Stimulated activated CD8-positive, alpha-beta memory T cell treated with anti-CD3 and anti-CD28 coated beads, Interleukin-7, amount 100 ng/mL, for 1 hour (primary cell): ENCODE measurements around the gene KCNIP3.

Experiments
- DNase-seq, 2 donors: peaks; one replicate each; pipeline ENCODE4 v3.0.0-alpha.2; 2020; ENCODE audit warnings: low read depth in 2 of 2

KCNIP3 gene

DNA sequence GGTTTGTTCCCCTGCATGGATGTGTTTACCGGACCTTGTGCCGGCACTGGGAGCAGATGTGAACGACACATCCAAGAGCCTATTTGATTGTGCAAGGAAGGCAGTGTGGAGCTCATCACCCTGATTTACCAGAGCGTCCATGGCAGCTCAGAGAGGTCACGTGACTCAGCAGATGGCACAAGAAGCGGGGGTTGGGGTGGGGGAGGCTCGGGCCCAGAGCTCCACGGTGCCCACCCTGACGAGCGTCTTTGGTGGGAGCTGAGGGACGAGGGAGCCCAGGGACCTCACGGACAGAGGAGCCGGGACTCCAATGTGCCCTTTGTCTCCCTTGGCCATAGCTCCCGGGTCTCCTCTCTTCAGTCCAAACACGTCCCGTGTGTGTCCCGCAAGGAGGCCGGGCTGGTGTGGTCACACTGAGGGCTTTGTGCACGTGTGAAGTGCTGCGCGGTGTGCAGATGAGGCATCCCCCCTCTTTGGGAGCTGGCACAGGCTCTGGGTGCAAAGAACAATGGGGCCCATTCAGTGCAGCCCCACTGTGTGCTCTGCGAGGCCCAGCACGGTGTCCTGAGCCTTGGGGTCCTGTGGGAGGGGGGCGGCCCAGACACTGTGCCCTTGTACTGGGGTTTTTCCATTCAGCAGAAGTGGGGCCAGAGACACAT is 15.5 kb downstream of the KCNIP3 start:
- DNase-seq, result no peak

DNA sequence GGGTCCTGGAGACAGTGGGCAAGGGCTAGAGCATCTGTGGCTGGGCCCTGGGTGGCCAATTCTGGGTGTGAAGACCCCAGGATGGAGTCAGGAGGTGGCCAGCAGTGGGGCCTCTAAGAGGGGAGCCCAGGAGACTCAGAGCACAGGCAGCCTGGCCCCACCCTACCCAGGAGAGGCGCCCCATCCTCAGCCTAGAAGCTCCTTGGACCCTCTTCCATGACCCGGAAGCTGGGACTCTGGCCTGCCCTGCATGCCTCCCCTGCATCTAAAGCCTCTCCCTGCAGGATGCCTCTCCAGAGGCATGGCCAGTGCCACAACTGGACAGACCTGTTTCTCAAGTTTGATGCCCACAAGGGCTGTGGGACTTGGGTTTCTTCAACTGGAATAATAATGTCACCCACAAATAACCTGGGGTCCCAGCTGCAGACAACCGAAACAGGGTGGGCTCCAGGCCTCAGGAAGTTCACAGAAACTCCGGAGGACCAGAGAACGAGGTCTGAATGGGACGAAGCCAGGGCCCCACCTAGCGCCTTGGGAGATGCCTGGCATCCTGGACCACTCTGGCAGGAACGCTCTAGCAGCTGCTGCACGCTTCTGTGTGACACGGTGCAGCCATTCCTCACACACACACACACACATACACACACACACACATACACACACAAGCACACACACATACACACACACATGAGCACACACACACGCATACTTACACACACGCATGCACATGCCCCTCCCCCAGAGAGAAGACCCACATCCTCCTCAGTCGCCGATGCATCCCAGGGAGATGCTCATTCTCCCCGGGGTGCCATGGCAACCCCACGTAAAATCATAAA is 16.4 kb downstream of the KCNIP3 start:
- no peak for DNase-seq

DNA sequence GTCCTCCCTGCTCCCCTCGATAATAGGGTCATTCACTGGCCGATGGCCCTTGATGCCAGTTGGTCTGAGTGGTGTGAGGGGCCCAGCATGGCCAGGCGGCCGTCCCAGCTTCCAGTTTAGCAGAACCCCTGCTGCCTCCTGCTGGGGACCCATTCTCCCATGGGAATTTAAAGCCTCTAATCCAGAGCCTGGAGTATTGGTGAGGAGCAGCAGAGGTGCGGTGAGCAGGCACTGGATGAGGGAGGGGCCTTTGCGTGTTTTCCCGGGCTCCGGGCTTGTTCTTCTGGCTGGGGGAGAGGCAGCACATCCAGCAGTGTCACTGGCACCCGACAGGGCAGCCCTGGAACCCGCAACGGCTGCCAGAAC is 17.4 kb downstream of the KCNIP3 start:
- no peak for DNase-seq

DNA sequence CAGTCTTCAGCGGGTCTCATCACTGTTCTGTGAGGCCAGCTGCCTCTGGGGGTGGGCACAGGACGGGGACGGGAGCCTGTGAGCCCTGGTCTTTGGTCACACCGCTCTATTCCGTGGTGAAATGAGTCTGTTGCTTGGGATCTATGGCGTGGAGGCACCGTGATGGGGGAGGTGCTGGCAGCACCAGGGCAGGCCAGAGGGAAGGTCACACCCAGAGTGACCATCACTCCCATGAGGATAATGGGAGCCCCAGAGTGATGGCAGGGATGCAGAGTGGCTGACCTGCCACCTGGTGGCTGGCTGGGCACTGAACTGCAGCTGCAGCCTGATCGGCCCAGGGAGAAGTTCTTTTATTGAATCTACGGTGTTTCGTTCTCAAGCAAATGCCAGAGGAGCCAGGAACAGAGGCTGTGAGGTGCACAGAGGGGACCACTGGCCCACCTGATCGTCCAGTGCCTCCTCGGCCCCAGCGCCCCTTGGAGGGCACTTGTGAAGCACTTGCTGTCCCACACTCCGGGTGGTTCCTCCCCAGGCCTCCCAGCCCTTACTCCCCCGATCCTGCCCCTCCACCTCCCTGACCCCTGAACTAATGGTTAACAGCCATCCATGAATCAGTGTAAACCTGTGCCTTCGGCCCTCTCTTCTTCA is 17.9 kb downstream of the KCNIP3 start:
- DNase-seq, result no peak

DNA sequence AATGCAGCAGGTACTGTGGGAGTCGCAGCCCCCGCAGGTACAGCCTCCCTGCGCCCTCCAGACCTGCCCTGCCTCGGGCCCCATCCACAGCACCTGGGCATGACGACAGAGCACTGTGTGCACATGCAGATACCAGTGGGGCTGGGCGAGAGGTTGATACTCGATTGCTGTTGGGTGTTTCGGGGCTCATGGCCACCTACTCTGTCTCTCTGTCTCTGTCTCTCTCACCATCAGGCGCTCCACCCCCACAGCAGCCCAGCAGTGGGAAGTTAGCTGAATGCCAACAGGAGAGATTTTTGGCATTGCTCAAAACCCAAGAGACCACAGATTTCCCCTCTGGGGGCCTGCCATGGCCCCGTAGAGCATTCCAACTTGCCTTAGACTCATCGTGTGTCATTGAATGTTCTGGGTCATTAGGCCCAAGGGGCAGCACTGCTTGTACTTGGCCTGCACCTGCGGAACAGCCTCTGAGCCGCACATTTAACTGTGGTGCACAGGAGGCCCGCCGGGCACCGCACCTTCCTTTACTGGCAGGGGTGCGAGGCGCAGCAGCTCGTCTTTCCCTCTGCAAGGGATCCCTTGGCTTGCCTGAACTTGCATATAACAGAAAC is 18.8 kb downstream of the KCNIP3 start:
- DNase-seq, result no peak

DNA sequence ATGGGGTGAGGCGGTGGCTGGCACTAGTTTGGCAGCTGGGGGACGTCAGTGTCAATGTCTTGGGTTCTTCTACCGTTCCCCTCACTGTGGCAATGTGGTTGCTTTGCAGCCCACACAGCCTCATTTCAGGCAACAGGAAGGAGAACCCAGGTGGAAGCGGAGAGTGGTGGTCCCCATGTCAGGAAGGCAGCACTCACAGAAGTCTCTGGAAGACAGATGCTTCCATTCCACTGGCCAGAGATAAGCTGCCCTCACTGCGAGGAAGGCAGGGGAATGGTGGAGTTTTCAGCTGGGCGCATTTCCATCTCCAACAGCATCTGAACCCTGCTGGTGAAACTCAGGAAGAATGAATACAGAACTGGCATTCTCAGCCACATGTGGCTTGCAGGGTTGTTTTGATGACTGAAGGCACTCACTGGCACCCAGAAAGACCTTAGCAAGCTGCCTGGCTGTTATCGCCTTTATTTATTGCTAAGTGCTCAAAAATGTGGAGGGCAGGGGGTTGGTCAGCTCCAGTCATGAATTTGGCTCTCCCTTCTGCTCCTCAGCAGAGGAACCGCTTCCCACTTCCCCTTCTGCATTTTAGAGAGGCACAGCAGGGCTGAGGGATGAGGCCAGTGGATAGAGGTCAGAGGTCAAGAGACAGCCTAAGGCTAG is 19.4 kb downstream of the KCNIP3 start:
- no peak for DNase-seq

DNA sequence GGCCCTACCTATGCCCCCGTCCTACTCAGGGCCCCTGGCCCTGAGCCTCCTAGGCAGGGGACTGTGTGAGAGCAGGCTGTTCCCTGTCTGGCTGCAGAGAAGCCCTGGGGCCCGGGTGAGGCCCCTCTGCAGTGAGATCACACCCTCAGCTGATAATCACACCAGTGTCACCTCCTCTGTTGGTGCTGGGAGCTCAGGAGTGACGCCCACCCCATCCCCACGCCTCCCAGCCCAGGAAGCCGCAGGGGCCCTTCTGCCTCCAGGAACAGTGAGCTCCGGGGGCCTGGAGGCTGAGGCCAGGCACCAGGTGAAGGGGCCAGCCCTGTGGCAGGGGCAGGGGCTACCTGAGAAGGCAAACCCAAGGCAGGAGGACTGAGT is 20.0 kb downstream of the KCNIP3 start:
- no peak for DNase-seq

DNA sequence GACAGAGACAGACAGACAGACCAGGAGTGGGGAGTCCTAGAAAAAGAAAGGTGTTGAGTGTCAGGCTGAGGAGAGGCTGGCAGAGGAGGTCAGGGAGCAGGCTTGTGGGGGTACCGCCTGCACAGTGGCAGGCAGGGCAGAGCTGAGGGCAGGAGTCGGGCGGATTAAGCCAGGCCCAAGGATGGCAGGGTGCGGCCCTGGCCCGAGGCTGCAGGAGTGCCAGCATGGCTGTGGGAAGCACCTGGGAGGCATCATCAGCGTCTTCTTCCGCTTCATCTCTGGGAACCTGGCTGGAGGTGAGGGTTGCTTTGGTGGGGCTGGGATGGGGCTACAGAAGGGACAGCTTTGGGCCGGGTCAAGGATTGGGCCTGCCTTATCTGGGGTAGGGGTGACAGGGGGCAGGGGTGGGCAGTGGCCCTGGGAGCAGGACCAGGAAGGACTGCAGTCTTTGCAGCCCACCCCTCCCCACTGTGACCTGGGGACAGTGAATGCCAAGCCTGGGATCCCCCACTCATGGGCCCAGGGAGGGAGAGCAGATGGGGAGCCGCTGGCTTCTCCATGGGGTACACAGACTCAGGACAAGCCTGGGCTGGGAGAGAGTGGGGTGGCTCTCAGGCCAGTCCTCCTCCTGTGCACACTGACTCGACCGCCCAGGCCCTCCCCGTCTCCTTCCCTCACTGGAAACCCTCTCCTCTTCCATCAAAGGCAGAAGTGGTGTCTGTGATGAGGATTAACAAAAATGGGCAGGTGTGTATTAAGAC is 20.7 kb downstream of the KCNIP3 start:
- no peak for DNase-seq

DNA sequence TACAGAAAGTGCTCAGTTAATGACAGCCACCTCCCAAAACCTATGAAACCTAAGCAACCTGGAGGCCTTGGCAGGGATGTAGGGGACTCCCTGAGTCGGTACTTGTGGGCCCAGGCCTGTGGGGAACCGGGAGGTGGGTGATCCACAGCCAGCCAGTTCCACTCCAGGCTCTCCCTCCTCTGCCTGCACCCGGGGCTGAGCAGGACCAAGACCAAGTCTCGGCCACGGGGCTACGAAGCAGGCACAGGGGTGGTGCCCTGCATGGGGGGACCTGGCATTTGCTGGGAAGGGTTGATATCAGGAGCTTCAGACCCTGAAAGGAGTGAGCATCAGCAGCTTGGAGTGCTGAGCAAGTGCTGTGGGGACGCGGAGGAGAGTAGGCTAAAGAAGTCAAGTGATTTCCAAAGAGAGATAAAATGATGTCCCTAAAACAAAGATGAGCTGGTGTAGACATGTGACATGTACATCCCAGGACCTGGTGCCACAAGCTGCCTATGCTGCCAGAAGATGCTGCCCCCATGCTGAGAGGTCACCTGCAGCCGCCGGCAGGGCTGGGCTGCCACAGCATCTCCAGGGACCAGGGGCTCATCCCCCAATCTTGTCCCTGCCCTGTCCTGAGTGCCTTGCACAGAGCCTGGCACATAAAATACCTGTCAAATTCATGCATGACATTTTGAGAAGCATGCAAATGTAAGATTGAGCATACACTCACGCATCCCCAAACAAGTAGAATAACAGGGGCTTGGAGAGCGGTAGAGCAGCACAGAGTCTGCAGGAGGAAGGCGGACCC is 21.5 kb downstream of the KCNIP3 start:
- no peak for DNase-seq

DNA sequence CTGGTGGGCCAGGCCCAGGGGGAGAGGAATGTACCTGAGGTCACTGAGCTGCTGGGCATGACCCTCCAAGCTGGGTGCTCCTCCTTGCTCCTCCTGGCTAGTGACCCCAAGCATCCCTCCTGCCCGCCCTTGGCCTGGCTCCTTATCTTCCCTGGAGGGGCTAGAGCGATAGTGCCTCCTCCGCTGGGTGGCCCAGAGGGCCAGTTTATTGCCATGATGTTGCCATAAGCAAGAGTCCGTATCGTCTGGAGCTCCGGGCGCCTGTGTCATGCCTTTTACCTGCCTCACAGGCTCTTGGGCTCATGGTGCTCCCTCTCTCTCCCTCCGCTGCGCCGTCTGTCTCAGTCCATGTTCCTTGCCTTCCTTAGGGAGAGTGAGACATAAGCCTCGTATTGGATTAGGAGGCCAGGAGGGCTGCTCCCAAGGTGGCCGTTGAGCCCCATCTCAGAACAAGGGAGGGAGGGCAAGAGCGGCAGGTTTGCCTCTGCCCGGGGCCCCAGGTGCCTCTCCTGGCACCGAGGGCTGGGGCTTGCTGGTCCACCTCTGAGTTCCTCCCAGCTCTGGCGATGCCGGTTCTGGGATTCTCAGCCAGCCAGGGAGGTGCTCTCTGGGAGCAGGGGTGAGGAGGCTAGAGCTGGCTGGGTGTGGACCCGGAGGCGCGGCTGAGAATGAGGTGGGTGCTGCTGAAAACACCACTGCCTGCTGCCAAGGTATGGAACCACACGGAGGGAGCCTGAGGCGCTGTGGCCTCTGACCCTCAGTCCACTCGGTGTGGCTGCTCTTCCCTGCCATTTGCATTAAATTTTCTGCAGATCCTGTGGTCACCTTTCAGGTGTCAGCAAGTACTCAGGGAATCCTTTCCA is 22.6 kb downstream of the KCNIP3 start:
- DNase-seq, result no peak

DNA sequence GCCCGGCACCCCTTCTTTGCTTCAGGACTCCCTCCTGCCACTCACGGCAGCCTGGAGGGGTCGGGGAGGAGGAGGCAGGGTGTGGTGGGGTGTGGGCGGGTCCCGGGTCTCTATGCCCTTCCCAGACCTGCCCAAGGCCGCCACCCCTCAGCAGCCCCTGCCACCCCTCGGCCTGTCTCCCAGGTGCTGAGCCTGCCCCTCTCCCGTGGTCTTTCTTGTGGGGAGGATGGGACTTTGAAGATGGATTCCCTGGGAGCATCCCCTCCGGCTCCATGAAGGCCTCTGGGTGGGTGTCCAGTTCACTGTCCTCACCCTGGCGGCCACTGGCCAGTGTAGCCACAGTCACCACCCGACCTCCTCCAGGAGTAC is 23.2 kb downstream of the KCNIP3 start:
- DNase-seq, result no peak

DNA sequence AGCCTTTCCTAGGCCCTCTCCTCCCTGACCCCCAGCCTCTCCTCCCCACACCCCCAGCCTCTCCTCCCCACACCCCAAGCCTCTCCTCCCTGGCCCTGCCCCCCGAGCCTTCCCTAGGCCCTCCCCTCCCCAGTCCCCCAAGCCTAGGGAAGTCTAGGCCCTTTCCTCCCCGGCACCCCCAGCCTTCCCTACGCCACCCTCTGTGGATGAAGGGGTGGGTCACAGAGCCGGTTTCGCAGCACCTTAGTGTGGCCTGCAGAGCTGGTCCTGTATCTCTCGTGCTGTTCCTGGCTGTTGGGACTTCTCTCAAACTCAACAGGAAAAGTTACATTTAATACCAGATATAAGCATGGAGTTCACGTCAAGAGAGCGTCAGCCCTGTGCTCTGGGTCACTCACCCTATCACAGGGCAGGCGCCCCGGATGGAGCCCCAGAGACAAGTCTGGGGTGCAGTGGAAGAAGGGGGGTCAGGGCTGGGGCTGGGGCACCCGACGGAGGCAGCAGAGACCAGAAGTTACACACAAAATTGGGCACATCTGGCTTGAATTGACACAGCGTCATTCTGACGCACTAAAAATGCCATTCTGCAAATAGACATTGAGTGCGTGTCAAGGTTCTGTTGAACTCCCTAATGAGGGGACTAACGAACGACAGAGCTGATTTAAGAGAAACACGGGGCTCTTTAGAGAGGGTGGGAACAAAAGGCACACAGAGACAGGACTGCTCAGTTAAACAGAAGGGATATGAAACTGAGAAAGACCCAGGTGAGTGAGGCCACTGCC is 24.0 kb downstream of the KCNIP3 start:
- DNase-seq, result no peak

DNA sequence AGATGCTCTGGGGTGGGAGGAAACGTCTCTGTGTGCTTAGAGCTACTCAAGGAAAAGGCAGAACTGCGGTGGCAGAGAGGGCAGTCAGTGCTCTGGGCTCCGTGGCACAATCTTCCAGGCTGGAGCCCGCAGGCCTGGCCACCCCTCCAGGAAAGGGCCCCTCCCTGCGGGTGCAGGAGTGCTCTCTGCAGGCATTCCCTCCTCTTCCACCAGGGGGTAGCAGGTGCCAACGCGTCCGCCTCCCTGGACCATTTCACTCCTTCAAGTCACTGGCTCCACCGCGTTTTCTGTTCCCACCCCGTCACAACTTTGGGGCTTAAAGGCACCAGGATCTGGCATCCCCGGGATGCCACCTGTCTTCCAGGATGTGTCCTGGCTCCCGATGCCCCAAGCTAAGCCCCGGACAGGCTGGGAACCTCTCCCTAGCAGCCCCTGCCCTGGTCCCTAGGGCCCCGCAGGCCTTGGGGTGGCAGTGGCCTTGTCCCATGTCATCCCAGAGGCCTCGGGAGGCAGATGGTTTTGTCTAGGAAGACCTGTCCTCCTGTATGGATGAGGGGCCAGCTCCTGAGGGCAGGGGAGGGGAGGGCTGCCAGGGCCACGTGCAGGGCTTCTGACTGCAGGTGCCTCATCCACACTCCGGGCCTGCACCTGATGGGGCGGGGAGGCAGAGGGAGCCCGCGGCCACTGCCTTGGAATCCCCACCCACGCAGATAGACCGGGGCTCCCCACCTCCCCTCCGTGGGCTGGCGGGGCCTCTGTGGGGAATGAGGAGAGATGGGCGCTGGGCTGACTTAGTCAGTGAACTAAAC is 26.4 kb downstream of the KCNIP3 start:
- DNase-seq, result no peak

DNA sequence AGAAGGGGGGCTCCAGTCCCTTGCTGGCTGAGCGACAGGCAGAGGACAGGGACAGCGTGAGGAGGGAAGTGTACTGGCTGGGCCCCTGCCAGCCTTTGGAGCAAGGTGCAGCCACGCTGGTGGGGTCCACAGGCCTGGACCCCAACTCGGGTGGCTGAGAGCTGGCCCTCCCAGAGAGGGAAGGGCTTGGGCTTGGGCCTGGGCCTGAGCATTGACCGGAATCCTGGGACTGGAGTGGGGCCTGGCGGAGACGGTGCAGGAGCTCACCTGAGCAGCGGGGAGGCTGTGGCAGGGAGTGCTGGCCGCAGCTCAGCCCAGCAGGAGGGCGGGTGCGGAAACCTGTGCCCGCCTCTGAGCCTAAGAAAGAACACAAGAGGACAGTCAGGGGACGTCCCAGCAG is 27.9 kb downstream of the KCNIP3 start:
- no peak for DNase-seq

DNA sequence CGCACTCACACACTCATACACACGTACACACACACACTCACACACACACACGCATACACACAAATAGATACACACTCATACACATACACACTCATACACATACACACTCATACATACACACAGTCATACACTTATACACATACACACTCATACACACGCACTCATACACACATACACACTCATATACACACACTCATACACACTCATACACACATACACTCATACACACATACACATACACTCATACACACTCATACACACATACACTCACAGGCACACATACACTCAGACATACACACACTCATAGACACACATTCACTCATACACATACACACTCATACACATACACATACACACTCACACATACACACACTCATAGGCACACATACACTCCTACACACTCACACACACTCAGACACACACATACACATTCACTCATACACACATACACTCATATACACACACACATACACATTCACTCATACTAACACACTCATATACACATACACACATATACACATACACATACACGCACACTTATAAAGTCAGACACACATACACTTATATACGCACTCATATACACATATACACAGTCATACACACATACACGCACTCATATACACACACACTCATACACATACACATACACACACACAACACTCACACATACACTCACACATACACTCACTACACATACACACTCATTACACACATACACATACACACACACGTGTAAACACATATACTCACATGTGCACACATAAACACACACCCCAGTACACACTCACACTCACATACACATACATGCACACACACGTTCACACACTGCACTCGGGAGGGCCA is 28.7 kb downstream of the KCNIP3 start:
- DNase-seq, result no peak

DNA sequence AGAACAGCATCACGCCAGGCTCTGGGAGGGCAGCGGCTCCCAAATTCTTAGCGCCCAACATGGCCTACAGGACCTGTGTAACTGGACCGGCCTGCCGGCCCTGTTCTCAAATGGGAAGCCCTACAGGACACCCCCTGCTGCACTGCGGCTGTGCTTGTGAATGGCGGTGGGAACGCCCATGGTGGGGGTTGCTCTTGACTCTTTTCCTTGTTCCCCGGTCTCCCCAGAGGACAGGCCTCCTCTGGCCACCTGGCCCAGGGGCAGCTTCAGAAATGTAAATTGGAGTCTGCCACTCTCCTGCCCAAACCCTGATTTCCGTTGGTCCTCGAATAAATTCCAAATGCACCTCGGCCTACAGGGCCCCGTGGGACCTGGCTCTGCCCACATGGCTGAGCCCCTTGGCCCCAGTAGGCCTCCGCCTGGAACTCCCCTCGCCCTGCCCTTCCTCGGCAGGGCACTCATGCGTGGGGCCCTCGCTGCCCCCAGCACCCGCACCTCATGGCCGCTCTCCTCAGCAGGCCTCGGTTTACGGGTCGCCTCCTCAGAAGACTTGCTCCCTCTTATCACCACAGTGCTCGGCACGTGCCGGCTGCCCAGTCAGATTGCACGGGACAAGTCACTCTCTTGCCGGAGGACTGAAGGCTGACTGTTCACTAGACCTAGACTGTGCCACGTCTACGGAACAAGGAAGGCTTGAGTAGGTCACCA is 29.4 kb downstream of the KCNIP3 start:
- DNase-seq, result no peak
